DMS53 treated with DMSO at 0.1 percent for 48 hours (cell line): ENCODE measurements around the gene MBD3L3.
"Not testable (repeated sequence)": the region's sequence is repeated elsewhere in the genome, so short reads cannot be mapped to it uniquely, and the experiment has no call there.

Experiments used
- DNase-seq: peaks from one replicate; lab custom pipeline; 2025; ENCODE audit not compliant: unreplicated experiment; lab: John Stamatoyannopoulos, UW

MBD3L3 gene

DNA sequence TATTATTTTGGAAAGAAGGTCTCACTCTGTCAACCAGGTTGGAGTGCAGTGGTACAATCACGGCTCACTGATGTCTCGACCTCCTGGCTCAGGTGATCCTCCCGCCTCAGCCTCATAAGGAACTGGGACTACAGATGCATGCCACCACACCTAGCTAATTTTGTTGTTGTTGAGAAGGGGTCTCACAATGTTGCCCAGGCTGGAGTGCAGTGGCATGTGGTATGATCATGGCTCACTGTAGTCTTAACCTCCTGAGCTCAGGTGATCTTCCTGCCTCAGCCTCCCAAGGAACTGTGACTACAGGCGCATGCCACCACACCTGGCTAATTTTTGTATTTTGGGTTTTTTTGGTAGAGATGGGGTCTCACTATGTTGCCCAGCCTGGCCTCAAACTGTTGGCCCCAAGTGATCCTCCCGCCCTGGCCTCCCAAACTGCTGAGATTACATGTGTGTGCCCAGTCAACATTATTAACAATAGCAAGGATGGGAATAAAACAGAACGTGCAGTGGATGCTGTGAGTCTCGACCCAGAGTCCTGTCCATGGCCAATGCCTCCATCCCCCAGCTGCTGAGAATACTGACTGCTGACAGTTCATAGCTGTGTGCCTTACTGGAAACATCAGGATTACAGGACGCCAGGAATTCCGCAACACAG lies 5.4 kb upstream of the MBD3L3 start:
- DNase-seq: no peak

DNA sequence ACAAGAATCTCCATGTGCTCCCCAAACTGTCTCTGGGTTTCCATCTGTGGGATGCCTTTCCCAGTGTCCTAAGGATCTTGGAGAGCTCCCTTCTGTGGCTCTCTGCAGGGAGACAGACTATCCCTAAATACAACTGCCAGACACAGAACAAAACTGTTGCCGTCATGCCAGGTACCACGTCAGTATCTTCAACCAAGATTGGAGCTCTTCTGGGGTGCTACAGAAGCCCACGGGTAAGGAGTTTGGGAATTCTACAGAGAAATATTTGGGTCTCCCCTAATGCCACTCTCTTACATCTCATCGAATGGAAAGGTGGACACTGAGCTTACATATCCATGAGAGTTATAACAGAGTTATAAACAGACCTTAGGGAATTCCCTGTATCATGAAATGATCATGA lies 4.9 kb upstream of the MBD3L3 start:
- DNase-seq: no peak

DNA sequence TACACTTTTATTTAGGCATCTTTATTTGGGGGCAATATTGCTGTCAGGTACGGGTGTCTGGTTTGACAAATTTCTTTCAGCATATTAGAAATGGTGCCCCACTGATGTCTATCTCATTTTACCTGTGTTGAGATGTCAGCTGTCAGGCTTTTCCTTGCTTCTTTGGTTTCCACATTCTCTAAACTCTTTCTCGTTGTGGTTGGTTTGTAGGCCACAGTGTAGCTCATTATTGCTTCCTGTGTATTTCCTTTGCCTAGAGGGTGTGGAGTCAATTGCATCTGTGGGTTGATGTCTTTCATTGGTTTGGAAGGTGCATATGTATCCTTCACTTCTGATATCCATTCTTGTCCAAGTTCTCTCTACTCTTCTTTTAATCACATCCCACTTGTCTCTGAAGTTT lies 1.5 kb upstream of the MBD3L3 start:
- DNase-seq: not testable (repeated sequence)

DNA sequence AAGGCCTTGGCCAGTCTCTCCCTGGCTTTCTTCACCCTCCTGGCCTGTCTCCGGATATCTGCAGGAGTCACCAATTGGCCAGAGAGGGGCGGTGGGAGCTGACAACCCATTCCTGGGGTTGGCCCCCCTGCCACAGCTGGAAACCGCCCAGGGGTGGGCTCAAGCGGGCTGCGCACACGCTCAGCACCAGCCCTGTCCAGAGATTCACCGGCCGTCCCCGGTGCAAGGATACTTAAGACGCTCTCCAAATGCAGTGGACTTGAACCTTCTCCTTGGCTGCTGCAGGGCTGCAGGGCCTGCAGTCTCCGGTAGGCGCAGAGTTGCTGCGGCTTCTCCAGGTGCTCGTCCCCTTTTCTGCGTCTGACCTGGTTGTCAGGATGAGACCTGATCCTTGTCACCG lies 2.1 kb downstream of the MBD3L3 start:
- DNase-seq: not testable (repeated sequence)

DNA sequence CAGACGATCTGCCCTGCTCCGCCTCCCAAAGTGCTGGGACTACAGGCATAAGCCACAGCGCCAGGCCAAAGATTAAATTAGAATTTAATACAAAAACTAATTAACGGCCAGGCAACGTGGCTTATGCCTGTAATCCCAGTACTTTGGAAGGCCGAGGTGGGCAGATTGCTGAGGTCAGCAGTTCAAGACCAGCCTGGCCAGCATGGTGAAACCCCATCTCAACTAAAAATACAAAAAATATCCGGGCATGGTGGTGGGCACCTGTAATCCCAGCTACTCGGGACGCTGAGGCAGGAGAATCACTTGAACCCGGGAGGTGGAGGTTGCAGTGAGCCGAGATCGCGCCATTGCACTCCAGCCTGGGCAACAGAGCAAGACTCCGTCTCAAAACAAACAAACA lies 2.8 kb downstream of the MBD3L3 start:
- not testable (repeated sequence) for DNase-seq

DNA sequence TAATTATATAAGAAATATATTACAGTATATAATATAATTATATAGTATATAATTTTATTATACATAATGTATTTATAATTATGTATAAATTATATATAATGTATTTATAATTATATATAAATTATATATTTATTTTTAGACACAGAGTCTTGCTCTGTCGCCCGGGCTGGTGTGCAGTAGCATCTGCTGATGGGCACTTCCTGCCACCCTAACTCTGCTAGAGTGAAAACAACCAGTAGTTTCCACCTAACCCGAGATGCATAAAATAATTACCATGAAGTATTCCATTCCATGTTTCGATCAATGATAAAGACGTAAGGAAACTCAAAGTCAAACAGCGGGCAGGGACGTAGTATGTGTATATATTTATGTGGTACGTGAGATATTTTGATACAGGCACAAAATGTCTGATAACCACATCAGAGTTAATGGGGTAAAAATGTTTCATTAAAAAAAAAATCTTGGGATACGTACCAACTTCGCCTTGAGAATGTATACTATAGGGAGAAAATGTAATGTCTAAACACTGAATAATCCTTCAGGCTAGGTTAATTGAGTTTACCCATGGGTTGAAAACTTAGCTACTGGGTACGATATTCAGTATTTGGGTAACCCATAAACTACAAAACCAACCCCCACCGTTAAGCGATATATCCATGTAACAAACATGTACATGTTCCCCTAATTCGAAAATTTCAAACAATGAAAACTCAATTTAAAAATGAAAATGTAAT lies 3.7 kb downstream of the MBD3L3 start:
- not testable (repeated sequence) for DNase-seq

- not testable (repeated sequence) for DNase-seq
Observed at GRCh38 chr19:7052896-7053295, 5.6 kb downstream of the MBD3L3 start.

DNA sequence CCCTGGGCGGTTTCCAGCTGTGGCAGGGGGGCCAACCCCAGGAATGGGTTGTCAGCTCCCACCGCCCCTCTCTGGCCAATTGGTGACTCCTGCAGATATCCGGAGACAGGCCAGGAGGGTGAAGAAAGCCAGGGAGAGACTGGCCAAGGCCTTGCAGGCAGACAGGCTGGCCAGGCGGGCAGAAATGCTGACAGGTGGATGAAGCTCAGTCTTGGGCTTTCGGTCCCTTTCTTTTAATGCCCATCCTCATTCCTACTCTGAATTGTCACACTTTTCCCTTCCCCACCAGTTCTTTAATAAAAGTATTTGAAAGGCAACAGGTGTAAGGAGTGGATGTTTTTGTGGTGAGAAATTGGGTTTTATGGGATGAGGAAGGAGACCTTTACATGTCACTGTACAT lies 7.1 kb downstream of the MBD3L3 start:
- DNase-seq: not testable (repeated sequence)

DNA sequence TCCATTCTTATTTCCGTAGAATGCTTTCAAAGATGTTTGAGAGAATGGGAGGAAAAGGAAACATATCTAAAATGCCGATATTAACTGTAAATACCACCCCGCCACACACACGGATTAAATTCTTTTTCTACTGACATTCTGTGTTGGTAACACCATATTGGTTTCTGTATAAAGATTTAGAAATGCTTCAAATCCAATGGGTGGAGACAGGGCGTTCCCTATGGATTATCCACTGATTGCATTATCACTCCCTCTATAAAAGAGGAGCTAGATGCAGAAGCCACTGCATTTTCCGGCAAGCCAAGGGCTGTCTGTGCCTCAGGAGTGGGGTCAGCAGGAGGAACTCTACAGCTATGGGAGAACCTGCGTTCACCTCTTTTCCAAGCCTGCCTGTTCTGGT lies 9.5 kb downstream of the MBD3L3 start, which contains the start of gene MBD3L2:
Gene MBD3L2 (plus strand): TSS at position 301 of the 400 bp plus-strand sequence. CDS start 53 bp downstream, at position 354.
- not testable (repeated sequence) for DNase-seq

DNA sequence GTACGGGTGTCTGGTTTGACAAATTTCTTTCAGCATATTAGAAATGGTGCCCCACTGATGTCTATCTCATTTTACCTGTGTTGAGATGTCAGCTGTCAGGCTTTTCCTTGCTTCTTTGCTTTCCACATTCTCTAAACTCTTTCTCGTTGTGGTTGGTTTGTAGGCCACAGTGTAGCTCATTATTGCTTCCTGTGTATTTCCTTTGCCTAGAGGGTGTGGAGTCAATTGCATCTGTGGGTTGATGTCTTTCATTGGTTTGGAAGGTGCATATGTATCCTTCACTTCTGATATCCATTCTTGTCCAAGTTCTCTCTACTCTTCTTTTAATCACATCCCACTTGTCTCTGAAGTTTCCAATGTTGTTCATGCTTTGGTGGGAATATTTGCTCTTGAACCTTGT lies 16.9 kb downstream of the MBD3L3 start:
- DNase-seq: not testable (repeated sequence)

DNA sequence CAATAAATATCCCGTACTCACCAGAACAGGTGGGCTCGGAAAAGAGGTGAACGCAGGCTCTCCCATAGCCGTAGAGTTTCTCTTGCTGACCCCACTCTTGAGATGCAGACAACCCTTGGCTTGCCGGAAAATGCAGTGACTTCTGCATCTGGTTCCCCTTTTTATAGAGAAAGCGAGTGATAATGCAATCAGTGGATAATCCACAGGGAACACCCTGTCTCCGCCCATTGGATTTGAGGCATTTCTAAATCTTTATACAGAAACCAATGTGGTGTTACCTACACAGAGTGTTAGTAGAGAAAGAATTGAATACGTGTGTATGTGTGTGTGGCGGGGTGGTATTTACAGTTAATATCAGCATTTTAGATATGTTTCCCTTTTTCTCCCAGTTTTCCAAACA lies 18.4 kb downstream of the MBD3L3 start, which contains the start of gene MBD3L4:
Gene MBD3L4 (minus strand): TSS at position 101 of the 400 bp plus-strand sequence. CDS start 35 bp downstream, at position 66.
- not testable (repeated sequence) for DNase-seq

GRCh38 chr19:7030278-7030677 lies 28.2 kb downstream of the MBD3L3 start, which contains the start of gene MBD3L5:
Gene MBD3L5 (plus strand): TSS chr19:7030578. CDS start chr19:7030612, 34 bp downstream.
- DNase-seq: not testable (repeated sequence)

DNA sequence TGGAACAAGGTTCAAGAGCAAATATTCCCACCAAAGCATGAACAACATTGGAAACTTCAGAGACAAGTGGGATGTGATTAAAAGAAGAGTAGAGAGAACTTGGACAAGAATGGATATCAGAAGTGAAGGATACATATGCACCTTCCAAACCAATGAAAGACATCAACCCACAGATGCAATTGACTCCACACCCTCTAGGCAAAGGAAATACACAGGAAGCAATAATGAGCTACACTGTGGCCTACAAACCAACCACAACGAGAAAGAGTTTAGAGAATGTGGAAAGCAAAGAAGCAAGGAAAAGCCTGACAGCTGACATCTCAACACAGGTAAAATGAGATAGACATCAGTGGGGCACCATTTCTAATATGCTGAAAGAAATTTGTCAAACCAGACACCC lies 29.7 kb downstream of the MBD3L3 start:
- DNase-seq: not testable (repeated sequence)

- DNase-seq: not testable (repeated sequence)
Observed at GRCh38 chr19:7021331-7021730, 37.1 kb downstream of the MBD3L3 start, which contains the start of gene MBD3L2B. Gene MBD3L2B (minus strand): TSS chr19:7021431. CDS start chr19:7021397, 34 bp downstream.

DNA sequence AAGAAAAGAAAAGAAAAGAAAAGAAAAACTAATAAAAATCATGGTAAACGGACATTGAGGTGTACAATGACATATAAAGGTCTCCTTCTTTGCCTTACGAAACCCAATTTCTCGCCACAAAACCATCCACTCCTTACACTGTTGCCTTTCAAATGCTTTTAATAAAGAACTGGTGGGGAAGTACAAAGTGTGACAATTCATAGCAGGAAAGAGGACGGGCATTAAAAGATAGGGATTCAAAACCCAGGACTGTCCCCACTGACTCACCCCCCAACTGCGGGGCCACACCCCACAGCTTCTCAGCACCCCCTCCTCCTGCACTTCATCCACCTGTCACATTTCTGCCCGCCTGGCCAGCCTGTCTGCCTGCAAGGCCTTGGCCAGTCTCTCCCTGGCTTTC lies 39.6 kb downstream of the MBD3L3 start:
- no peak for DNase-seq

DNA sequence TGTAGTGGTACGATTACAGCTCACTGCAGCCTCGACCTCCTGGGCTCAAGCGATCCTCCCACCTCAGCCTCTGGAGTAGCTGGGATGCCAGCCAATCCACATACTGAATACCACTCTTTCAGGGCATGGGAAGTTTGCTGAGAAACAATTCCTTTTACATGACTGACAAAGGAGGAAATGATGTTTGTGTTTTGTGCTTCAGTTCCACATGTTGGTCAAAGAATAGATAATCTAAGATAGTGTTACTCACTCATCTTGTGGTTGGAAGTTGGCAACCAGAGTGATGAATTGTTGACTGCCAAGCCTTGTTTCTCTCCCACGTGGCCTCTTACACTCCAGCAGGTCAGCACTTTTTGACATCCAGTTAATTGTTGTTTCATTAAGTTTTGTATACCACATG lies 44.8 kb downstream of the MBD3L3 start:
- DNase-seq: no peak

GRCh38 chr19:7010722-7011593 lies 47.5 kb downstream of the MBD3L3 start:
- DNase-seq: no peak

DNA sequence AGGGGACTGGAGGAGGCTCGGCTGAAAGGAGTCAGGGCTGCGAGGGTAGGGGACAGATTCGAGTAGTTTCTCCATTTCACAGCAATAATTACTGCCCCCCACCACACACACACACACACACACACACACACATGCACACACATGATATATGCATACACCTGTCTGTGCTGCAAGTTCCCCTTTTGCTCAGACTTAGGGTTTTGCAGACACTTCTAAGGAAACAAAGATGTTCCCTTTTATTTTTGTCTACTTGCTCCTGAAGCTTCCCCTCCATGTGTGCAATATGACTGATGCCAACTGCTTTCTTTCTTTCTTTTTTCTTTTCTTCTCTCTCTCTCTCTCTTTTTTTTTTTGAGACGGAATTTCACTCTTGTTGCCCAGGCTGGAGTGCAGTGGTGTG lies 50.6 kb downstream of the MBD3L3 start:
- DNase-seq: no peak
